ENCODE results near the gene SLC38A4.

- TF ChIP-seq CTCF (conservative IDR thresholded peaks at IDR 0.05; ENCODE audit: low read depth in 2 of 2) (no peak), EZH2 (IDR thresholded peaks at IDR 0.05; ENCODE audit: low read depth, unreplicated experiment) (no peak), REST (IDR thresholded peaks at IDR 0.05; ENCODE audit: unreplicated experiment) (no peak), CREB1 (CRISPR knock-in tag; IDR thresholded peaks at IDR 0.05; ENCODE audit: low read depth) (no peak), EZH2phosphoT487 (IDR thresholded peaks at IDR 0.05; ENCODE audit: unreplicated experiment) (no peak), ETS1 (IDR thresholded peaks at IDR 0.05) (no peak), POLR2AphosphoS5 (IDR thresholded peaks at IDR 0.05; ENCODE audit: low read depth) (no peak), ZNF331 (CRISPR knock-in tag; IDR thresholded peaks at IDR 0.05; ENCODE audit: low read depth) (no peak), ZNF114 (CRISPR knock-in tag; IDR thresholded peaks at IDR 0.05) (no peak), NANOG (IDR thresholded peaks at IDR 0.05; ENCODE audit: borderline replicate concordance) (no peak), JUNB (IDR thresholded peaks at IDR 0.05; ENCODE audit: unreplicated experiment) (no peak), STAT1 (IDR thresholded peaks at IDR 0.05; ENCODE audit: unreplicated experiment) (no peak), ZNF462 (CRISPR knock-in tag; IDR thresholded peaks at IDR 0.05) (no peak)
Measured at GRCh38 chr12:46811185-46811584, 14.6 kb downstream of the SLC38A4 start.
